ENCODE measurements around the gene NDUFAF2.

DNA sequence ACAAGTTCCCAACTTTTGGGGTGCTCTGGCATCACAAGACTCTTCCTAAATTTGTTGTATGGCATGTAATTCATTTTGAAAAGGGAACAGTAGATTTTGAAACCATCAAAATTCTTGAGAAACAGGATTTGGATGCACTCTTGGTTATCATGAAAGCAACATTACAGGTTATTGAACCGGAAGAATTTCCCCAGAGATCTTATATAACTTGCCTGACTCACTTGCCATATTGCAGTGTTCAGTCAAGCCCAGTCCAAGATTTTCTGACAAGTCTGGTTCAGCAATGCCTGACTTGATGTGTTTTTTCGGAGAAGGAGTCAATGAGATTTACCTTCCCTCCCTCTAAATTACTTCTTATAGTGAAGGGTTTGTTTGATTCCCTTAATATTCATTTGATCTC is 185.3 kb downstream of the NDUFAF2 start:
- TF ChIP-seq, protein P1, sequence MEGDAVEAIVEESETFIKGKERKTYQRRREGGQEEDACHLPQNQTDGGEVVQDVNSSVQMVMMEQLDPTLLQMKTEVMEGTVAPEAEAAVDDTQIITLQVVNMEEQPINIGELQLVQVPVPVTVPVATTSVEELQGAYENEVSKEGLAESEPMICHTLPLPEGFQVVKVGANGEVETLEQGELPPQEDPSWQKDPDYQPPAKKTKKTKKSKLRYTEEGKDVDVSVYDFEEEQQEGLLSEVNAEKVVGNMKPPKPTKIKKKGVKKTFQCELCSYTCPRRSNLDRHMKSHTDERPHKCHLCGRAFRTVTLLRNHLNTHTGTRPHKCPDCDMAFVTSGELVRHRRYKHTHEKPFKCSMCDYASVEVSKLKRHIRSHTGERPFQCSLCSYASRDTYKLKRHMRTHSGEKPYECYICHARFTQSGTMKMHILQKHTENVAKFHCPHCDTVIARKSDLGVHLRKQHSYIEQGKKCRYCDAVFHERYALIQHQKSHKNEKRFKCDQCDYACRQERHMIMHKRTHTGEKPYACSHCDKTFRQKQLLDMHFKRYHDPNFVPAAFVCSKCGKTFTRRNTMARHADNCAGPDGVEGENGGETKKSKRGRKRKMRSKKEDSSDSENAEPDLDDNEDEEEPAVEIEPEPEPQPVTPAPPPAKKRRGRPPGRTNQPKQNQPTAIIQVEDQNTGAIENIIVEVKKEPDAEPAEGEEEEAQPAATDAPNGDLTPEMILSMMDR (conservative IDR thresholded peaks at IDR 0.05; ENCODE audit: low read depth in 2 of 2) = no peak
- TF ChIP-seq, protein P2, sequence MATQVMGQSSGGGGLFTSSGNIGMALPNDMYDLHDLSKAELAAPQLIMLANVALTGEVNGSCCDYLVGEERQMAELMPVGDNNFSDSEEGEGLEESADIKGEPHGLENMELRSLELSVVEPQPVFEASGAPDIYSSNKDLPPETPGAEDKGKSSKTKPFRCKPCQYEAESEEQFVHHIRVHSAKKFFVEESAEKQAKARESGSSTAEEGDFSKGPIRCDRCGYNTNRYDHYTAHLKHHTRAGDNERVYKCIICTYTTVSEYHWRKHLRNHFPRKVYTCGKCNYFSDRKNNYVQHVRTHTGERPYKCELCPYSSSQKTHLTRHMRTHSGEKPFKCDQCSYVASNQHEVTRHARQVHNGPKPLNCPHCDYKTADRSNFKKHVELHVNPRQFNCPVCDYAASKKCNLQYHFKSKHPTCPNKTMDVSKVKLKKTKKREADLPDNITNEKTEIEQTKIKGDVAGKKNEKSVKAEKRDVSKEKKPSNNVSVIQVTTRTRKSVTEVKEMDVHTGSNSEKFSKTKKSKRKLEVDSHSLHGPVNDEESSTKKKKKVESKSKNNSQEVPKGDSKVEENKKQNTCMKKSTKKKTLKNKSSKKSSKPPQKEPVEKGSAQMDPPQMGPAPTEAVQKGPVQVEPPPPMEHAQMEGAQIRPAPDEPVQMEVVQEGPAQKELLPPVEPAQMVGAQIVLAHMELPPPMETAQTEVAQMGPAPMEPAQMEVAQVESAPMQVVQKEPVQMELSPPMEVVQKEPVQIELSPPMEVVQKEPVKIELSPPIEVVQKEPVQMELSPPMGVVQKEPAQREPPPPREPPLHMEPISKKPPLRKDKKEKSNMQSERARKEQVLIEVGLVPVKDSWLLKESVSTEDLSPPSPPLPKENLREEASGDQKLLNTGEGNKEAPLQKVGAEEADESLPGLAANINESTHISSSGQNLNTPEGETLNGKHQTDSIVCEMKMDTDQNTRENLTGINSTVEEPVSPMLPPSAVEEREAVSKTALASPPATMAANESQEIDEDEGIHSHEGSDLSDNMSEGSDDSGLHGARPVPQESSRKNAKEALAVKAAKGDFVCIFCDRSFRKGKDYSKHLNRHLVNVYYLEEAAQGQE (IDR thresholded peaks at IDR 0.05; ENCODE audit: unreplicated experiment) = no peak

All from GM23338 (cell line).